NCI-H748 (cell line): ENCODE measurements around the gene EFCC1.
A peak's percentile ranks its signal among the peaks of the same experiment; 100 is the strongest.

Experiments
- DNase-seq: peaks from one replicate; lab custom pipeline; 2025; ENCODE audit not compliant: unreplicated experiment; lab: John Stamatoyannopoulos, UW

EFCC1 gene

DNA sequence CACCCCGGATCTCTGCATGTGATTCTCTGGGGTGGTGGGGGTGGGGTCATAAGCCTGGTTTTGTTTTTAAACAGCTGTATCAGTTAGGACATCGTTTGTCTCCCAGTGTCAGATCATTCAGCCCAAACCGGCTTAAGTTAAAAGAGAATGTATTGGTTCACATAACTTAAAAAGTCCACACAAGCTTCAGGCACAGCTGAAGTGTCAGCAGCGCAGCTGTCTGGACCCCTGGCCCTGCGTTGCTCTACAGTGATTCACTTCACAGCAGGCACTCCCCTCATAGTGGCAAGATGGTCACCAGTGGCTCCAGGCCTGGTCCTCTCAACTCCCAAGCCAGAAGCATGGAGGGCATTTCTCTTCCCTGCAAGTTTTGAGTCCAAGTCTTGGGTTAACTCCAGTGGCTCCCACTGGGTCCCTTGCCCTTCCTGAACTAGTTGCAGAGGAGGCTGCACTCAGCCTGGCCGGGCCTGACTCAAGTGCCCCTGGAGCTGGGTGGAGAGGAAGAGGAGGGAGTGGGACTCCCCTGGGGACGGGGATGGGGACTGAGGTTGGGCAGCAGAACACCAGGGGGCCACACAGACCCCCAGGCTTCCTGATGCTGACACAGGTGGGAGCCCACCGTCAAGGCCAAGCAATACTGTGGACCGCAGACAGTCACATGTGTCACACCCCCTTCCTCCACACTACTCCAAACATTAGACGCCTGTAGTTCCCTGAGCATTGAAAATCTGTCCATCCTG lies 30.5 kb downstream of the EFCC1 start:
- no peak for DNase-seq

DNA sequence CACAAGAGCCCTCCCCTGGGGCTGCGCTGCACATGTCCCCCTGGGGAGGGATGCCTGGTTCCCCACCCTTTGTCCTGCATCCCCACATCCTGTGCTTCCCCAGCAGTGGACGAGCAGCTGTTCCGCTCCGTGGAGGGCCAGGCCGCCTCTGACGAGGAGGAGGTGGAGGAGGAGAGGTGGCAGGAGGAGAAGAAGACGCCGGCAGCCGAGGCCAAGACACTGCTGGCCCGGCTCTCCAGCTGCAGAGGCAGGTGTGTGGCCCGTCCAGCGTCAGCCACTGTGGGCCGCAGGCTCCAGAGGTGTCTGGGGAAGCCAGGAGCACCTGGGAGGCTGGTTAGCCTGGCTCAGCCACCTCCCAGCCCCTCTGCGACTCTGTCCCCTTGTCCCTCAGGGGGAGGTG lies 31.6 kb downstream of the EFCC1 start:
- no peak for DNase-seq

- no peak for DNase-seq
These were observed 32.0 kb downstream of the EFCC1 start for GRCh38 chr3:129033151-129033550.

GRCh38 chr3:129033633-129034321 lies 32.7 kb downstream of the EFCC1 start:
- DNase-seq: no peak

- no peak for DNase-seq
These were observed 33.5 kb downstream of the EFCC1 start for GRCh38 chr3:129034642-129035041.

DNA sequence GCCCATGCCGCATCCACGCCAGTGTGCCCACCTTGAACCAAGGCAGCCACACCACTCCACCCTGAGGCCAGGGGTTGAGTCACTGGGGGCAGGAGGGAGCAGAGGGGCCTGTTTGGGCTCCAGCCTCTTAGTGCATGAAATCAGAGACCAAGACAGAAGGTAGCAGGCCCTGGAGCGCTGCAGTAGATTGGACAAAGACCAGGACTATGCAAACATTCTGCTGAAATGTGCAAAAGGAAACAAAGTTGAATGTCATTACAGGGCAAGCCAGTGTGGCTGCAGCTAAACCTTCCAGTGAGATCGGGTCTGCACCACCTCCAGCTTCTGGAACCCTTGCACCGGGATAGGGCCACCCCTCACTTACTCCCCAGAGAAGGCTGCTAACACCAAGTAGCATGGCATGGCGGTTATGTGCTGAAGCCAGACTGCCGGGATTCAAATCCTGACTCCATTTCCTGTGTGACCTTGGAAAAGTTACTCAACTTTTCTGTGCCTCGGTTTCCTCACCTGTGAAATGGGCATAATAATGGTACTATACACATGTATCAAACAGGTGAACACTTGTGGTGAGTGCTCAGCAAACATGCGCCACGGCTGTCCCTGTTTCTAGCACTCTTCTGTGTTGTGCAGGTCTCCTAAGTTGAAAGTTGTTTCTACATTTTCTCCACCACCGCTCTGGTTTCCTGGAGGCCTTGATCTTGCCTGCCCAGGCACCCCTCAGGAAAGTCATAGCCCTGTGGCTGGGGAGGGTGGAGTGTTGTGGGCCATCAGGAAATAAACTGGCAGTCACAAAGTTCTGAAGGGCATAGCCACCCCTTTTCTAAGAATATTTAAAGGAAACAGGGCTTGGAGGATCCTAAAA lies 34.5 kb downstream of the EFCC1 start:
- DNase-seq: no peak

- no peak for DNase-seq
These were observed 35.4 kb downstream of the EFCC1 start for GRCh38 chr3:129036222-129037092.

DNA sequence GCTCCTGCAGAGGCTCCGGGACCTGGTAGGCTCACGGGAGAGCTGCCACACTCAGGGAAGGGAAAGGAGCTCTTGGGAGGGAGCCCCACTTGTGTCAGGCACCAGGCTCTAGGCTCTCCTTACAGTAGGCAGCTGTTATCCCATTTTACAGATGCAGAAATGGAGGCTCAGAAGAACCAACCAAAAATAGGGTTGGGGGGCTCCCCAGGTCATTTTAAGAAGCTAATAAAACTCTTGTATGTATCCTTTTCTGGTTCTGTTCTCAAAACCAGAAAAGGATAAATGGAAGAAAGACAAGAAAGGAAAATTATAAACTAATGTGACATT lies 36.0 kb downstream of the EFCC1 start:
- no peak for DNase-seq

- DNase-seq: no peak
These were observed 37.2 kb downstream of the EFCC1 start for GRCh38 chr3:129038121-129038855.

GRCh38 chr3:129039271-129040038 lies 38.4 kb downstream of the EFCC1 start:
- peak; percentile 69 for DNase-seq

- no peak for DNase-seq
These were observed 38.9 kb downstream of the EFCC1 start for GRCh38 chr3:129040039-129040336.

GRCh38 chr3:129040579-129041300 lies 39.6 kb downstream of the EFCC1 start:
- no peak for DNase-seq

GRCh38 chr3:129045675-129046036 lies 44.6 kb downstream of the EFCC1 start:
- DNase-seq: no peak

DNA sequence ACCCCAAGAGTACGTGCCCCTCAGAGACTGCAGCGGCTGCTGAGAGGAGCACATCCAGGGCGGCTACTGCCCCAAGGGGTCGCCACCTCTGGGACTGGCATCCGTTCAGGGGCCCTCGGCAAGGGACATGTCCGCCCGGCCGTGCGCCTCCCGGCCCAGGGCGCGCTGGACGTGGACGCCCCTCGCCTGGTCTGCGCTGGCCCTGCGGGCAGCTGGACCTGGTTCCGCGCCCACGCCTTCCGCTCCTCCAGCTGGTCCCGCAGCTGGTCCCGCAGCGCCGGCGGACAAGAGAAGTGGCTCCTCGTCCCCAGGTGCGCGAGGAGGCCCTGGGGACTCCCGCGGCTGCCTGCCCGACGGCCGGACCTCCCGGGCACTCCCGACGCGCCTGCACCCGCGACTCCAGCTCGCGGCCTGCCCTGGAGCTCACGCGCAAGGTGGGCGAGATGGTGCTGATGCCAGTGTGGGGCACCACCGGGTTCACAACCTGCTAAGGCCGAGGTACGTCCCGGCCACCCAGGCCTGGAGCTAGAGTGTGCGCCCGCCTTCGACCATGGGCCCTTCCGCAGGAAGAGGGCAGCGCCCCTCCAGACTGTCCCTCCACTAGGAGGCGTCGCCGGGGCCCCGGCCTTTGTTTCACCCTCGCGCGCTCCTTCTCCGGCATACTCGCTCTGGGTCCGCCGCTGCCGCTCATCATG lies 45.1 kb downstream of the EFCC1 start:
- no peak for DNase-seq

- DNase-seq: no peak
These were observed 45.8 kb downstream of the EFCC1 start for GRCh38 chr3:129046732-129047552.

DNA sequence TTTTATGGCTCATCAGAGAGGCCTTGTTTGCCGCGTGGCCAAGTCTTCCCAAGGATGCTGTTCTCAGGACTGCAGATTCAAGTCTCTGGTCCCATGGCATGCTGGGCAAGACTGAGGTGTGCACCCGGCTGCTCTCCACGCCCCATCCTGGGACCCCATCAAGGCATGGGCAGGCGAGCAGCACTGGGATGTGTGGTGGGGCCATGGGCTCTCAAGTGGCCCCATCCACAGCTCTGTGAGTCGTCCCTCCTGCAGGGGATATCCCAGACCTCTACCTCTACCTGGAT lies 46.4 kb downstream of the EFCC1 start:
- DNase-seq: no peak

DNA sequence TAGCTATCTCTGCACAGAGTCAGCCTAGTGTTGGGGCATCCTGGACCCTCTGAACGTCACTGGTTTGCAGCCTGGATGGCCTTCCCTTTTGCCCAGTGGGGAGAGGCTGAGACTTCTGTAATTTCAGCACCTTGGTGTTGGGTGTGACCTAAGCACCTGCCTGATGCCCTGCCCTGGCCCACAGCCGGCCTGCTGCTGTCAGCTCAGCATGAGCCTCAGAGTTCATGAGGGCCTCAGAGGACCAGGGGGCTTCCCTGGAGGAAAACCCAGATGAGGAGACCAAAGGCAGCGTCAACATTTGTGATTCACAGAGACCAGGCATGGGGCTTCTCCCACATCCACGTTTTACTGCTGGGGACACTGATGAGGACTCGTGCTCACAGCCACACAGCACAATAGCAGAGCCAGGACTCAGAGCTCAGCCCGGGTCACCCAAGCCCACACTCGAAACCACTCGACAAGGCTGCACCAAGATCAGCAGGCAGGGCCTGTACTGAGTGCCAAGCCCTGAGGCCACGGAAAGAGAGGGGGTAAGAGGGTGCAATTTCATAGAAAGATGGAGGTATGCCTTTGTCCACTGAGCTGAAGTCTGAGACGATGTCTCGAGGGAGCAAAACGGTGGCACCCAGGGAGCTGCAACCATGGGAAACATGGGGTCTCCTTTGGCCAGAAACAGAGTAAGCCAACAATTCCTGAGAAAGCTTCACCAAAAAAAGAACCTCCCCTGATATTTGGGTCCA lies 49.6 kb downstream of the EFCC1 start:
- DNase-seq: no peak
